HepG2 (cell line): ENCODE results near the gene PCDHGA5. TPM values are rescaled to one million over a fixed set of nuclear protein-coding genes. Genes with fewer than 3 reads are reported as not detected.
A peak's percentile ranks its signal among the peaks of the same experiment; 100 is the strongest.

ENCODE experiments used
- CREBL2 ChIP-seq: sonication (generic); formaldehyde crosslinking; IDR thresholded peaks from 2 replicates; pipeline ENCODE4 v1.8.1; 2023; ENCODE audit warnings: missing genetic modification reagents, mild to moderate bottlenecking, borderline replicate concordance
- DDIT3 ChIP-seq: sonication (generic); formaldehyde crosslinking; IDR thresholded peaks from 2 replicates; pipeline ENCODE4 v1.4.0; 2020; ENCODE audit warnings: mild to moderate bottlenecking, missing genetic modification reagents
- DNMT3B ChIP-seq: conservative IDR thresholded peaks from 2 replicates; pipeline ENCODE4 v1.6.1; 2016; ENCODE audit warnings: missing biosample characterization, control low read depth
- FOXK1 ChIP-seq: sonication (generic); formaldehyde crosslinking; IDR thresholded peaks from 2 replicates; pipeline ENCODE4 v1.4.0; 2020; ENCODE audit warnings: low read depth, missing genetic modification reagents, borderline replicate concordance
- GABPA ChIP-seq, 2 experiments: IDR thresholded peaks; 2 replicates each; pipeline ENCODE4 v1.6.1; 2011 to 2016; ENCODE audit warnings: low read depth in 2 of 2, low read length in 1 of 2, missing biosample characterization in 1 of 2, missing genetic modification characterization in 1 of 2
- HOXA5 ChIP-seq: sonication (generic); formaldehyde crosslinking; IDR thresholded peaks from 2 replicates; pipeline ENCODE4 v1.4.0; 2020; ENCODE audit warnings: missing genetic modification reagents
- IKZF4 ChIP-seq: sonication (generic); formaldehyde crosslinking; IDR thresholded peaks from 2 replicates; pipeline ENCODE4 v1.5.1; 2020; ENCODE audit warnings: borderline replicate concordance, mild to moderate bottlenecking, low read depth, missing genetic modification reagents; ENCODE audit errors: not compliant biosample characterization
- KDM5A ChIP-seq: fragments of 200-600 bp; sonication (generic); IDR thresholded peaks from 2 replicates; pipeline ENCODE4 v1.7.0; 2018; ENCODE audit warnings: antibody characterized with exemption, mild to moderate bottlenecking, low read length, borderline replicate concordance
- MBD4 ChIP-seq: IDR thresholded peaks from 2 replicates; pipeline ENCODE4 v1.6.1; 2012; ENCODE audit warnings: low read length, inconsistent platforms, borderline replicate concordance
- PHF8 ChIP-seq: sonication (generic); formaldehyde crosslinking; IDR thresholded peaks from 2 replicates; pipeline ENCODE4 v1.5.0; 2020; ENCODE audit warnings: missing genetic modification reagents
- POGK ChIP-seq: sonication (generic); formaldehyde crosslinking; conservative IDR thresholded peaks from 2 replicates; pipeline ENCODE4 v1.8.0; 2022; ENCODE audit warnings: mild to moderate bottlenecking, moderate library complexity, missing genetic modification reagents
- STAG1 ChIP-seq: sonication (generic); formaldehyde crosslinking; IDR thresholded peaks from 2 replicates; pipeline ENCODE4 v1.4.0; 2020; ENCODE audit warnings: missing genetic modification reagents
- TBP ChIP-seq: sonication (generic); formaldehyde crosslinking; IDR thresholded peaks from 2 replicates; pipeline ENCODE4 v1.5.0; 2020; ENCODE audit warnings: missing genetic modification reagents
- TCF7 ChIP-seq: sonication (generic); IDR thresholded peaks from 2 replicates; pipeline ENCODE4 v1.6.1; 2016; ENCODE audit warnings: antibody characterized with exemption, low read depth
- YEATS2 ChIP-seq: sonication (generic); formaldehyde crosslinking; IDR thresholded peaks from 2 replicates; pipeline ENCODE4 v1.4.0; 2020; ENCODE audit warnings: missing genetic modification reagents, borderline replicate concordance
- ZBTB38 ChIP-seq: sonication (generic); formaldehyde crosslinking; IDR thresholded peaks from 2 replicates; pipeline ENCODE4 v1.5.1; 2020; ENCODE audit warnings: mild to moderate bottlenecking, missing genetic modification reagents
- ZIK1 ChIP-seq: sonication (generic); formaldehyde crosslinking; IDR thresholded peaks from 2 replicates; pipeline ENCODE4 v1.5.0; 2020; ENCODE audit warnings: mild to moderate bottlenecking, low read depth, missing genetic modification reagents, borderline replicate concordance
- ZNF276 ChIP-seq: sonication (generic); formaldehyde crosslinking; IDR thresholded peaks from 2 replicates; pipeline ENCODE4 v1.4.0; 2020; ENCODE audit warnings: mild to moderate bottlenecking, low read depth, missing genetic modification reagents
- ZNF367 ChIP-seq: sonication (generic); formaldehyde crosslinking; IDR thresholded peaks from 2 replicates; pipeline ENCODE4 v1.4.0; 2020; ENCODE audit warnings: missing genetic modification reagents, borderline replicate concordance
- ZNF484 ChIP-seq: sonication (generic); formaldehyde crosslinking; IDR thresholded peaks from 2 replicates; pipeline ENCODE4 v1.5.1; 2020; ENCODE audit warnings: mild to moderate bottlenecking, low read depth, missing genetic modification reagents, borderline replicate concordance
- ZNF501 ChIP-seq: sonication (generic); formaldehyde crosslinking; IDR thresholded peaks from 2 replicates; pipeline ENCODE4 v1.5.1; 2020; ENCODE audit warnings: mild to moderate bottlenecking, moderate library complexity, missing genetic modification reagents
- ZNF564 ChIP-seq: sonication (generic); formaldehyde crosslinking; IDR thresholded peaks from 2 replicates; pipeline ENCODE4 v1.8.1; 2023; ENCODE audit warnings: mild to moderate bottlenecking, missing genetic modification reagents
- ZNF790 ChIP-seq: sonication (generic); formaldehyde crosslinking; IDR thresholded peaks from 2 replicates; pipeline ENCODE4 v1.8.0; 2022; ENCODE audit warnings: missing genetic modification reagents, mild to moderate bottlenecking, borderline replicate concordance
- polyA plus RNA-seq, 8 experiments: library from polyadenylated mRNA; depleted of rRNA in 3 of 8; stranded (reverse) in 7 of 8; unstranded in 1 of 8; fragments of >200 nt; fragmentation: Illumina TruSeq in 4 of 8; extraction: Trizol in 4 of 8; gene quantifications; 2 replicates each; pipeline versions ENCODE4 v1.2.1 to v1.2.3, GENCODE V29; 2011 to 2016; ENCODE audit warnings: low read depth in 4 of 8, missing spikeins in 1 of 8, mixed read lengths in 1 of 8; ENCODE audit not compliant: insufficient read depth in 1 of 8
- total RNA-seq, 5 experiments: library from RNA; depleted of rRNA; stranded (reverse); fragments of >200 nt; fragmentation: Illumina TruSeq; extraction: Trizol; gene quantifications; 2 replicates each; pipeline ENCODE4 v1.2.3, GENCODE V29; 2016; ENCODE audit warnings: low read depth in 1 of 5
- TF ChIP-seq, protein P1 (sequence below): sonication (generic); formaldehyde crosslinking; IDR thresholded peaks from 2 replicates; pipeline ENCODE4 v1.4.0; 2020; ENCODE audit warnings: mild to moderate bottlenecking, missing genetic modification reagents
- TF ChIP-seq, protein P2 (sequence below): sonication (generic); formaldehyde crosslinking; IDR thresholded peaks from 2 replicates; pipeline ENCODE4 v1.5.0; 2020; ENCODE audit warnings: missing genetic modification reagents, mild to moderate bottlenecking, borderline replicate concordance

Gene PCDHGA5
- total and polyA plus RNA-seq, 2 of the 13 experiments (the other 11 are each of a cell fraction or from before 2014, with no cell fraction given), result 0.27 to 0.32 TPM

DNA sequence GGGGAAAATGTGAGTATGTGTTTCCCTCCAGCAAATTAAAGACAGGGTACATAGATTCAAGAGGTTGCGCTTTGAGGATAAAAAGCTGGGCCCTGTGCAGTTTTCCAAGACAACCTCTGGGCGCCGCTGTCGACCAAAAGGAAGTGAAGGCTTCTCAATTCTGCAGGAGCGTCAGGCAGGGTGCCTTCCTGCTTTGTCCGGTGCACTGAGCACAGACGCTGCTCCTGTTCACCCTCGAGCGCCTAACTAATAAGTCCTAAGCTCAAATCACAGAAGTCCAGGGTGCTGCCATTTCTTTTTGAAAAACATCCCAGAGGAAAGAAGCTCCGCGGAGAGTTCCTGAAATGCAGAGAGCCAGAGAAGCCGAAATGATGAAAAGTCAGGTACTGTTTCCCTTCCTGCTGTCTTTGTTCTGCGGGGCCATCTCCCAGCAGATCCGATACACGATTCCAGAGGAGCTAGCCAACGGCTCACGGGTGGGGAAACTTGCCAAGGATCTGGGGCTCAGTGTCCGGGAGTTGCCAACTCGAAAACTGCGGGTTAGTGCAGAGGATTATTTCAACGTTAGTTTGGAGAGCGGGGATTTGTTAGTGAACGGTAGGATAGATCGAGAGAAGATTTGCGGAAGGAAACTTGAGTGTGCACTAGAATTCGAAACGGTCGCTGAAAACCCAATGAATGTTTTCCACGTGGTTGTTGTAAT is 13.9 kb upstream of the PCDHGA5 start, which contains the start of gene PCDHGB1 (continued):
- no peak for TF ChIP-seq DDIT3 (CRISPR knock-in tag)
- no peak for TF ChIP-seq ZNF790 (CRISPR knock-in tag)
- TF ChIP-seq ZBTB38 (CRISPR knock-in tag), result peak; percentile 58
- no peak for TF ChIP-seq DNMT3B (CRISPR knock-in tag)
- 0 out of 2 replicates have a peak, but pooled peaks have one; percentile 36 for TF ChIP-seq PHF8 (CRISPR knock-in tag)
- TF ChIP-seq HOXA5 (CRISPR knock-in tag), result 0 out of 2 replicates have a peak, but pooled peaks have one; percentile 38
- TF ChIP-seq FOXK1 (CRISPR knock-in tag), result no peak
- no peak for TF ChIP-seq TBP (CRISPR knock-in tag)
- TF ChIP-seq POGK (CRISPR knock-in tag), result no peak
- no peak for TF ChIP-seq GABPA (IDR thresholded peaks at IDR 0.05; ENCODE audit: low read depth, low read length)
- peak; percentile 74 for TF ChIP-seq GABPA (CRISPR knock-in tag; IDR thresholded peaks at IDR 0.05; ENCODE audit: low read depth)
- TF ChIP-seq ZNF484 (CRISPR knock-in tag), result no peak
- TF ChIP-seq, protein P1, sequence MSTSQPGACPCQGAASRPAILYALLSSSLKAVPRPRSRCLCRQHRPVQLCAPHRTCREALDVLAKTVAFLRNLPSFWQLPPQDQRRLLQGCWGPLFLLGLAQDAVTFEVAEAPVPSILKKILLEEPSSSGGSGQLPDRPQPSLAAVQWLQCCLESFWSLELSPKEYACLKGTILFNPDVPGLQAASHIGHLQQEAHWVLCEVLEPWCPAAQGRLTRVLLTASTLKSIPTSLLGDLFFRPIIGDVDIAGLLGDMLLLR (CRISPR knock-in tag), result no peak
- peak; percentile 70 for TF ChIP-seq STAG1 (CRISPR knock-in tag)
- no peak for TF ChIP-seq ZNF501 (CRISPR knock-in tag)
- TF ChIP-seq IKZF4 (CRISPR knock-in tag), result no peak
- no peak for TF ChIP-seq ZNF564 (CRISPR knock-in tag)
- no peak for TF ChIP-seq ZIK1
- no peak for TF ChIP-seq KDM5A
- TF ChIP-seq, protein P2, sequence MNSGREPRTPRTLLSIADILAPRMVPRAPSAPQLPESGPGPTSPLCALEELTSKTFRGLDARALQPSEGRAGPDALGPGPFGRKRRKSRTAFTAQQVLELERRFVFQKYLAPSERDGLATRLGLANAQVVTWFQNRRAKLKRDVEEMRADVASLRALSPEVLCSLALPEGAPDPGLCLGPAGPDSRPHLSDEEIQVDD (CRISPR knock-in tag), result no peak
- TF ChIP-seq ZNF276, result no peak
- no peak for TF ChIP-seq TCF7
- no peak for TF ChIP-seq CREBL2 (CRISPR knock-in tag)
- TF ChIP-seq MBD4, result no peak
- TF ChIP-seq ZNF367 (CRISPR knock-in tag), result no peak
- TF ChIP-seq YEATS2, result no peak; the same call in 1 of the 2 replicates
